Lower lobe of right lung (tissue), 2 donors: Measurements from ENCODE around the gene MAPKBP1. TPM values are rescaled to one million over a fixed set of nuclear protein-coding genes. Genes with fewer than 3 reads are reported as not detected.

Experiments
- ATAC-seq, 2 donors: fragments of 200-7000 bp; cut with Tn5 transposase; one replicate each; pipeline ENCODE4 v1.9.1; 2020 to 2022; ENCODE audit warnings: mild to moderate bottlenecking in 2 of 2, moderate library complexity in 2 of 2
- DNase-seq: peaks from one replicate; pipeline ENCODE4 v3.0.0-alpha.2; 2020
- H3K27ac ChIP-seq: fragments of 200-600 bp; one replicate; pipeline ENCODE4 v1.8.0; 2022
- H3K27me3 ChIP-seq: fragments of 200-600 bp; one replicate; pipeline ENCODE4 v1.8.0; 2022; ENCODE audit warnings: low read depth
- H3K36me3 ChIP-seq: fragments of 200-600 bp; one replicate; pipeline ENCODE4 v1.8.0; 2022; ENCODE audit warnings: mild to moderate bottlenecking
- H3K4me1 ChIP-seq: fragments of 200-600 bp; one replicate; pipeline ENCODE4 v1.8.0; 2022
- H3K4me3 ChIP-seq: fragments of 200-600 bp; one replicate; pipeline ENCODE4 v1.8.0; 2022; ENCODE audit warnings: mild to moderate bottlenecking
- H3K9me3 ChIP-seq: fragments of 200-600 bp; one replicate; pipeline ENCODE4 v1.8.0; 2022
- CTCF ChIP-seq: fragments of 200-600 bp; IDR thresholded peaks from one replicate; pipeline ENCODE4 v1.8.0; 2022; ENCODE audit warnings: antibody characterized with exemption, mild to moderate bottlenecking
- intact Hi-C: fragments of 100-400 bp; cut with DNase I; formaldehyde crosslinking; loops from one replicate; pipeline ENCODE4 v1.11.0; 2022
- total RNA-seq: library from RNA; stranded (reverse); fragmentation: NEBNext Ultra II Directional; extraction: Animal tissue kit (Norgen Biotek cat#: 25700); gene quantifications from one replicate; pipeline ENCODE4 v1.2.1, GENCODE V29; 2021
- donor health status: DM: no; HTN: yes; CAD: no; lungs with severe emphysema.

The MAPKBP1 gene
- total RNA-seq, 1 donor from 2014 or later: 17.0 TPM

GRCh38 chr15:41804916-41805666, 30.8 kb downstream of the MAPKBP1 start:
- no peaks in the 10 kb centered on the region for H3K27me3 ChIP-seq
- ATAC-seq: no peak
- no peak for TF ChIP-seq CTCF
- H3K9me3 ChIP-seq: no peaks in the 10 kb centered on the region
- no peak overlapping the region for H3K27ac ChIP-seq
- intact Hi-C loops: no loop called here
- no peak overlapping the region for H3K4me3 ChIP-seq
- no peak for DNase-seq
- H3K36me3 ChIP-seq: peaks cover 13% of the 10 kb centered on the region
- no peaks in the 10 kb centered on the region for H3K4me1 ChIP-seq

- ATAC-seq (no peak), DNase-seq (no peak)
- no peak for TF ChIP-seq CTCF
- Histone ChIP-seq H3K36me3 (peaks cover 7% of the 10 kb centered on the region), H3K4me1 (no peaks in the 10 kb centered on the region), H3K4me3 (no peak overlapping the region), H3K9me3 (no peaks in the 10 kb centered on the region), H3K27me3 (no peaks in the 10 kb centered on the region), H3K27ac (no peak overlapping the region)
- intact Hi-C loops: no loop called here
These were observed 31.4 kb downstream of the MAPKBP1 start for GRCh38 chr15:41805711-41806110.

GRCh38 chr15:41806291-41807181, 32.3 kb downstream of the MAPKBP1 start:
- DNase-seq (no peak), ATAC-seq (peak; percentile 69 to 76)
- Histone ChIP-seq H3K27me3 (no peaks in the 10 kb centered on the region), H3K4me1 (no peaks in the 10 kb centered on the region), H3K27ac (no peak overlapping the region), H3K9me3 (no peaks in the 10 kb centered on the region), H3K4me3 (no peak overlapping the region), H3K36me3 (peaks cover 5% of the 10 kb centered on the region)
- intact Hi-C loops: no loop called here
- TF ChIP-seq CTCF: no peak

GRCh38 chr15:41809121-41809520, 34.8 kb downstream of the MAPKBP1 start:
- Histone ChIP-seq H3K4me3 (no peak overlapping the region), H3K4me1 (no peaks in the 10 kb centered on the region), H3K27ac (no peak overlapping the region), H3K36me3 (peaks cover 16% of the 10 kb centered on the region), H3K9me3 (no peaks in the 10 kb centered on the region), H3K27me3 (no peaks in the 10 kb centered on the region)
- intact Hi-C loops: no loop called here
- no peak for DNase-seq
- ATAC-seq: no peak
- TF ChIP-seq CTCF: no peak

GRCh38 chr15:41809526-41810220, 35.4 kb downstream of the MAPKBP1 start:
- Histone ChIP-seq H3K27ac (no peak overlapping the region), H3K27me3 (no peaks in the 10 kb centered on the region), H3K36me3 (peaks cover 22% of the 10 kb centered on the region), H3K4me3 (no peak overlapping the region), H3K9me3 (no peaks in the 10 kb centered on the region), H3K4me1 (no peaks in the 10 kb centered on the region)
- intact Hi-C loops: loop anchor here (5.0 kb wide), 1 partner anchor 37 kb away; the partner anchor contains the start of gene MAPKBP1
- ATAC-seq: no peak
- no peak for TF ChIP-seq CTCF
- DNase-seq: no peak
